Progenitor cell of endocrine pancreas (in vitro differentiated cells): ENCODE data around the gene ARHGAP12. TPM values are rescaled to one million over a fixed set of nuclear protein-coding genes. Genes with fewer than 3 reads are reported as not detected.

Experiments used
- DNase-seq: peaks from one replicate; pipeline ENCODE4 v3.0.0; 2021; ENCODE audit warnings: low spot score; ENCODE audit not compliant: unreplicated experiment
- H3K27ac Mint-ChIP-seq: 2 replicates; pipeline ENCODE4 v1.8.0; 2021; ENCODE audit warnings: mild to moderate bottlenecking, moderate library complexity, mixed read lengths
- H3K27me3 Mint-ChIP-seq: 2 replicates; pipeline ENCODE4 v1.8.0; 2021; ENCODE audit warnings: mixed read lengths
- H3K36me3 Mint-ChIP-seq: 2 replicates; pipeline ENCODE4 v1.8.0; 2022; ENCODE audit warnings: mixed read lengths; ENCODE audit not compliant: insufficient read depth
- H3K4me1 Mint-ChIP-seq: 2 replicates; pipeline ENCODE4 v1.8.0; 2021; ENCODE audit warnings: low read depth, mixed read lengths
- H3K4me3 Mint-ChIP-seq: 2 replicates; pipeline ENCODE4 v1.8.0; 2021; ENCODE audit warnings: low read depth, mild to moderate bottlenecking, moderate library complexity, mixed read lengths
- H3K9me3 Mint-ChIP-seq: 2 replicates; pipeline ENCODE4 v1.8.0; 2021; ENCODE audit warnings: low read depth, mixed read lengths
- total RNA-seq: library from RNA; stranded (reverse); gene quantifications from 2 replicates; pipeline ENCODE4 v1.2.1, GENCODE V29; 2021
- TF ChIP-seq, protein P1 (sequence below): fragments of 200-600 bp; sonication (generic); IDR thresholded peaks from one replicate; pipeline ENCODE4 v1.5.0; 2021; ENCODE audit warnings: antibody characterized with exemption, mild to moderate bottlenecking; ENCODE audit not compliant: unreplicated experiment

Gene ARHGAP12
- total RNA-seq, 1 donor from 2014 or later, result 41.8 TPM

DNA sequence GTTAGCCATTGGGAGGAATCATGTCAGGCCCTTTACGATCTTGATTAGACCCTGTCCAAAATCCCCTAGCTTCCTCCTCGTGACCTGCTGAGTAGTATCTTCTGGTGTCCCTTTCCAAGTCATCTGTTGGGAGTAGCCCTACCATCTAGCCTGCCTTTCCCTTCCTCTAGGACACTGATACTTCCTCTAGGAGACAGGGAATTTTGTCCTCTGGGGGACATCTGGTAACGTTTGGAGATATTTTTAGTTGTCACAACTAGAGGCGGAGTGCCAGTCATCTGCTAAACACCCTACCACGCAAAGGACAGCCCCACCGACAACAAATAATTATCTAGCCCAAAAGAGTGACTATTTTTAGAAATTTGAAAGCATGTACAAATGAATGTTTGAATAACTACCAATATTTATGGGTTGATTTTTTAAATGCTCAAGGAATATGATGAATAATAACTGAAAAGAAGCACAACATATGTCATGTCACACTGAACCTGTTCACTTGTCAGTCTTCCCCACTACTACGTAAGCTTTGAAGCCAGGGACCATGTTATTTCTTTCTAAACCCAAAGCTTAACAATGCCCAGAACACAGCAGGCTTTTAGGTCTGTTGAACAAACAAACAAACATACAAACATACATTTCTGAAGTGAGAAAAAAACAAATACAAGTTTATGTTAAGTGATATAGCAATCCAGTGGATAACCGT lies 105.9 kb downstream of the ARHGAP12 start:
- Mint-ChIP-seq H3K9me3 (no peaks in the 10 kb centered on the region), H3K36me3 (peaks cover 7% of the 10 kb centered on the region), H3K4me1 (peaks cover 4% of the 10 kb centered on the region), H3K27me3 (no peaks in the 10 kb centered on the region), H3K27ac (peak overlapping the region; percentile 67), H3K4me3 (no peak overlapping the region)
- TF ChIP-seq, protein P1, sequence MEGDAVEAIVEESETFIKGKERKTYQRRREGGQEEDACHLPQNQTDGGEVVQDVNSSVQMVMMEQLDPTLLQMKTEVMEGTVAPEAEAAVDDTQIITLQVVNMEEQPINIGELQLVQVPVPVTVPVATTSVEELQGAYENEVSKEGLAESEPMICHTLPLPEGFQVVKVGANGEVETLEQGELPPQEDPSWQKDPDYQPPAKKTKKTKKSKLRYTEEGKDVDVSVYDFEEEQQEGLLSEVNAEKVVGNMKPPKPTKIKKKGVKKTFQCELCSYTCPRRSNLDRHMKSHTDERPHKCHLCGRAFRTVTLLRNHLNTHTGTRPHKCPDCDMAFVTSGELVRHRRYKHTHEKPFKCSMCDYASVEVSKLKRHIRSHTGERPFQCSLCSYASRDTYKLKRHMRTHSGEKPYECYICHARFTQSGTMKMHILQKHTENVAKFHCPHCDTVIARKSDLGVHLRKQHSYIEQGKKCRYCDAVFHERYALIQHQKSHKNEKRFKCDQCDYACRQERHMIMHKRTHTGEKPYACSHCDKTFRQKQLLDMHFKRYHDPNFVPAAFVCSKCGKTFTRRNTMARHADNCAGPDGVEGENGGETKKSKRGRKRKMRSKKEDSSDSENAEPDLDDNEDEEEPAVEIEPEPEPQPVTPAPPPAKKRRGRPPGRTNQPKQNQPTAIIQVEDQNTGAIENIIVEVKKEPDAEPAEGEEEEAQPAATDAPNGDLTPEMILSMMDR, result no peak
- DNase-seq, result no peak

DNA sequence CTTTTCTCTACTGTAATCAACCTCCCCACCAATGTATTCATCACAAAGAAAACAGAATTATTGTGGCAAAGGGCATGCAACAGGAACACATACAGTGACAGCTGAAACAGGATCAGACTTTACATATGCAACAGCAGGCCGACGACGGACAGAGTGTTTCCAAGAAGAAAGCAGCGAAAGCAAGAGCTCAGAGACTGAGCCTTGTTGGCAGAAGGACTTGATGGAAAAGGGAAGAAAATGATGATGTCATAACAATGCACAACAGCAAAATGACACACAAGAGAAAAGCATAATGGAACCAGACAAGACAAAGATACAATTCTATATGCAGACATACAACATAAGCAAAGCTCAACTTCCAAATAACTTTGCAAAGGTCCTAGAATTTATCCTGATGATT lies 106.5 kb downstream of the ARHGAP12 start:
- no peak overlapping the region for H3K27ac Mint-ChIP-seq
- TF ChIP-seq, protein P1, result no peak
- peaks cover 7% of the 10 kb centered on the region for H3K36me3 Mint-ChIP-seq
- H3K4me3 Mint-ChIP-seq, result no peak overlapping the region
- DNase-seq, result no peak
- no peaks in the 10 kb centered on the region for H3K9me3 Mint-ChIP-seq
- no peaks in the 10 kb centered on the region for H3K27me3 Mint-ChIP-seq
- H3K4me1 Mint-ChIP-seq, result peaks cover 9% of the 10 kb centered on the region

DNA sequence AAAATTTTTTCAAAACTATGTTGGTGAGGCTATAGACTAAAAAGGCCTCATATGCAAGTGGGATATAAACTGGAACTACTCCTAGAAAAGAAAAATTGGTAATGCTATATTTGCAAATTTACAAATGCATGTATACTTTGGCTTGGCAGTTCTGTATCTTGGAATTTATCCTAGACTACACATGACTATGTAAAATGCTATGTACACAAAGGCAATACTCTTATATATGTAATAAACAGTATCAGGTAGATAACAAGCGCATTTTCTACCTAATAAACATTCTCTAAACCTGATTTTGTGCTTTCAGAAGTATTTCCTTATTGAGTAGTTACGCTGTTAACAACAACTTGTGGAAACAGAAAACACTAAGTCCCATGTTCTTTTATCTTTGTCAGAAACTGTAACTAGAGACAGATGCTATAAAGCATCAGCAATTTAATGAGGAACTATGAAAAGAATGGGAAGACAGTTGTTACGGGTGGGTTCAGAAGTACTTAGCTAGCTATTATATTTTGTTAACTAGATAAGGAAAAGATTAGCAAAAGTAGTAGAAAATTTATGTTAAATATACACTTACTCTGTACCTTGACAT lies 107.8 kb downstream of the ARHGAP12 start:
- no peak for DNase-seq
- Mint-ChIP-seq H3K4me3 (no peak overlapping the region), H3K4me1 (peaks cover 9% of the 10 kb centered on the region), H3K27me3 (no peaks in the 10 kb centered on the region), H3K36me3 (peaks cover 9% of the 10 kb centered on the region), H3K9me3 (no peaks in the 10 kb centered on the region), H3K27ac (no peak overlapping the region)
- TF ChIP-seq, protein P1, result no peak

DNA sequence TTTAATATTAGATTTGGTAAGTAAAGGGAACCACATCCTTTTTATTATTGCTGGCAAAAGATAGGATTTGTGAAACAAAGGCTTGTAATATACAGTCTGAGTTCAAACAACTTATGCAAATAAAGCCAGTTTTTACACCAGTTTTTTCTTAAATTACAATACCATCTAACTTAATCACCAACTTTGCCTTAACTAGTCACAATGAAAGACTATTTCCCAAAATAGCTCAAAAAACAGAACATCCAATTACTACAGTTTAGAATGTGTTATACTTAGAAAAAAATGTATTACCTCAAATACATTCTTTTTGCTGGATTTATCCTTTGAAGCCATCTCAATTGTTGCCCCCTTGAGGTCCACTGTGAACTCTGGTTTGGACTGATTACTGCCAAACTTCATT lies 108.5 kb downstream of the ARHGAP12 start:
- Mint-ChIP-seq H3K36me3 (peaks cover 11% of the 10 kb centered on the region), H3K27me3 (no peaks in the 10 kb centered on the region), H3K4me3 (no peak overlapping the region), H3K4me1 (peaks cover 9% of the 10 kb centered on the region), H3K9me3 (no peaks in the 10 kb centered on the region), H3K27ac (no peak overlapping the region)
- TF ChIP-seq, protein P1, result peak; percentile 10
- DNase-seq, result no peak

DNA sequence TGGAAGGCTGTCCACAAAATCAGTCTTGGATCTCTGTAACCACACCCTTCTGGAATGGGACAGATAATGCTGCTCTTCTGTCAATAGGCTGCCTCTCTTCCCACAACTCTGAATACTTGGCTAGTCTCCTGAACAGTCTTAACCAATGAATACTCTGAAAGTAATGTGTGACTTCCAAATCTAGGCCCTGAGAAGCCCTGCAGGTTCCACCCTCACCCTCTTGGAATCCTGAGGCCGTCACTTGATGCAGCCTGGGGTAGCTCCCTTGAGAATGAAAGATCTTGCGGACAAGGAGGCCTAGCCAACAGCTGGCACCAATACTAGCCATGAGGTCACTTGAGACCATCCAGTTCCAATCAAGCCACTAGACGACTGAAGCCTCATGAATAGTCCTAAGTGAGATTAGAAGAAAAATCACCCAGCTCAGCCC lies 109.2 kb downstream of the ARHGAP12 start:
- TF ChIP-seq, protein P1, result no peak
- Mint-ChIP-seq H3K4me3 (no peak overlapping the region), H3K27ac (no peak overlapping the region)

More for the DNA sequence above, 109.2 kb downstream of the ARHGAP12 start:
- DNase-seq, result no peak
- no peaks in the 10 kb centered on the region for H3K9me3 Mint-ChIP-seq
- H3K36me3 Mint-ChIP-seq, result peaks cover 11% of the 10 kb centered on the region
- peaks cover 9% of the 10 kb centered on the region for H3K4me1 Mint-ChIP-seq
- no peaks in the 10 kb centered on the region for H3K27me3 Mint-ChIP-seq
